Measurements from ENCODE around the gene PBX4. TPM values are rescaled to one million over a fixed set of nuclear protein-coding genes. Genes with fewer than 3 reads are reported as not detected.

The PBX4 gene
- total RNA-seq, 1 experiment from 2014 or later: 8.3 TPM

DNA sequence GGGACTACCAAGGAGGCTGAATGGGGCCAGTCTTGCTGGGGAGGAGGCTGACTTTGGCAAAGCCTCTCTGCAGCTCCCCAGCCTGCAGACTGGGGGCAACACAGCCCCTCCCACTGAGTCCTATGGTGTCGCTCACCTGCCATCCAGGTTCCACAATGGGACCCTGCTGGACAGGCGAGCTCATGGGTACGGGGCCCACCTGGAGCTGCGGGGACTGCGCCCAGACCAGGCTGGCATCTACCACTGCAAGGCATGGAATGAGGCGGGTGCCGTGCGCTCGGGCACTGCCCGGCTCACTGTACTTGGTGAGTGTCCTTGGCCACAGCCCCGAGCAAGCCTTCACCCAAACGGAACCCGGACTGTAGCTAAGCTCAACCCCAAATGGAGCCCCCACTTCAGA, 75.4 kb downstream of the PBX4 start:
- DNase-seq (ENCODE audit: low read depth, low spot score) (no peak), ATAC-seq (no peak)
- ChIA-PET CTCF (interaction anchor here (0.7 kb wide), 1 partner anchor 8 kb away, joined by 3 read pairs; no protein-coding TSS in a partner anchor), POLR2A (no interaction called here)
- no TSS peak for BruUV-seq (replicated peaks)
- intact Hi-C loops (cut with micrococcal nuclease; ENCODE audit: unreplicated experiment) (no loop called here), in situ Hi-C loops (cut with HindIII; ENCODE audit: low pct_unique_long_range_greater_than_20kb, low sequenced_read_pairs) (no loop called here)
- H3K36me3 ChIP-seq (ENCODE audit: control insufficient read depth, insufficient read depth, low read length): no peaks in the 10 kb centered on the region
- H3K27me3 ChIP-seq (ENCODE audit: control insufficient read depth, insufficient read depth, low read length): no peaks in the 10 kb centered on the region
- TF ChIP-seq POLR2AphosphoS5 (IDR thresholded peaks at IDR 0.05; ENCODE audit: low read depth, low read length): no peak
- TF ChIP-seq SIN3A (IDR thresholded peaks at IDR 0.05; ENCODE audit: borderline replicate concordance, insufficient read depth, low read depth, low read length): no peak
- TF ChIP-seq TCF7L2 (IDR thresholded peaks at IDR 0.05; ENCODE audit: low read depth, low read length): no peak
- TF ChIP-seq CTCF (IDR thresholded peaks at IDR 0.05): no peak
- TF ChIP-seq, protein P1, sequence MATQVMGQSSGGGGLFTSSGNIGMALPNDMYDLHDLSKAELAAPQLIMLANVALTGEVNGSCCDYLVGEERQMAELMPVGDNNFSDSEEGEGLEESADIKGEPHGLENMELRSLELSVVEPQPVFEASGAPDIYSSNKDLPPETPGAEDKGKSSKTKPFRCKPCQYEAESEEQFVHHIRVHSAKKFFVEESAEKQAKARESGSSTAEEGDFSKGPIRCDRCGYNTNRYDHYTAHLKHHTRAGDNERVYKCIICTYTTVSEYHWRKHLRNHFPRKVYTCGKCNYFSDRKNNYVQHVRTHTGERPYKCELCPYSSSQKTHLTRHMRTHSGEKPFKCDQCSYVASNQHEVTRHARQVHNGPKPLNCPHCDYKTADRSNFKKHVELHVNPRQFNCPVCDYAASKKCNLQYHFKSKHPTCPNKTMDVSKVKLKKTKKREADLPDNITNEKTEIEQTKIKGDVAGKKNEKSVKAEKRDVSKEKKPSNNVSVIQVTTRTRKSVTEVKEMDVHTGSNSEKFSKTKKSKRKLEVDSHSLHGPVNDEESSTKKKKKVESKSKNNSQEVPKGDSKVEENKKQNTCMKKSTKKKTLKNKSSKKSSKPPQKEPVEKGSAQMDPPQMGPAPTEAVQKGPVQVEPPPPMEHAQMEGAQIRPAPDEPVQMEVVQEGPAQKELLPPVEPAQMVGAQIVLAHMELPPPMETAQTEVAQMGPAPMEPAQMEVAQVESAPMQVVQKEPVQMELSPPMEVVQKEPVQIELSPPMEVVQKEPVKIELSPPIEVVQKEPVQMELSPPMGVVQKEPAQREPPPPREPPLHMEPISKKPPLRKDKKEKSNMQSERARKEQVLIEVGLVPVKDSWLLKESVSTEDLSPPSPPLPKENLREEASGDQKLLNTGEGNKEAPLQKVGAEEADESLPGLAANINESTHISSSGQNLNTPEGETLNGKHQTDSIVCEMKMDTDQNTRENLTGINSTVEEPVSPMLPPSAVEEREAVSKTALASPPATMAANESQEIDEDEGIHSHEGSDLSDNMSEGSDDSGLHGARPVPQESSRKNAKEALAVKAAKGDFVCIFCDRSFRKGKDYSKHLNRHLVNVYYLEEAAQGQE (IDR thresholded peaks at IDR 0.05; ENCODE audit: insufficient read depth in 1 of 2, low read depth in 2 of 2, low read length in 1 of 2): no peak
- no peak overlapping the region for H3K4me3 ChIP-seq (ENCODE audit: low read depth in 2 of 2, low read length in 2 of 2)
- H3K9me3 ChIP-seq (ENCODE audit: control insufficient read depth, insufficient read depth, low read depth, low read length): no peaks in the 10 kb centered on the region
- no peaks in the 10 kb centered on the region for H3K4me1 ChIP-seq (ENCODE audit: control insufficient read depth, insufficient read depth, low read length)
- no peak overlapping the region for H3K27ac ChIP-seq (ENCODE audit: low read length)

- no peaks in the 10 kb centered on the region for H3K9me3 ChIP-seq (ENCODE audit: control insufficient read depth, insufficient read depth, low read depth, low read length)
- TF ChIP-seq, protein P1 (IDR thresholded peaks at IDR 0.05; ENCODE audit: insufficient read depth in 1 of 2, low read depth in 2 of 2, low read length in 1 of 2): no peak
- TF ChIP-seq CTCF (IDR thresholded peaks at IDR 0.05): no peak
- TF ChIP-seq SIN3A (IDR thresholded peaks at IDR 0.05; ENCODE audit: borderline replicate concordance, insufficient read depth, low read depth, low read length): no peak
- no peak for TF ChIP-seq POLR2AphosphoS5 (IDR thresholded peaks at IDR 0.05; ENCODE audit: low read depth, low read length)
- TF ChIP-seq TCF7L2 (IDR thresholded peaks at IDR 0.05; ENCODE audit: low read depth, low read length): no peak
- no peaks in the 10 kb centered on the region for H3K27me3 ChIP-seq (ENCODE audit: control insufficient read depth, insufficient read depth, low read length)
- in situ Hi-C loops (cut with HindIII; ENCODE audit: low pct_unique_long_range_greater_than_20kb, low sequenced_read_pairs) (no loop called here), intact Hi-C loops (cut with micrococcal nuclease; ENCODE audit: unreplicated experiment) (no loop called here)
- no TSS peak for BruUV-seq (replicated peaks)
- DNase-seq (ENCODE audit: low read depth, low spot score) (no peak), ATAC-seq (no peak)
- ChIA-PET CTCF (no interaction called here), POLR2A (no interaction called here)
- H3K4me1 ChIP-seq (ENCODE audit: control insufficient read depth, insufficient read depth, low read length): no peaks in the 10 kb centered on the region
- no peak overlapping the region for H3K27ac ChIP-seq (ENCODE audit: low read length)
- no peaks in the 10 kb centered on the region for H3K36me3 ChIP-seq (ENCODE audit: control insufficient read depth, insufficient read depth, low read length)
- H3K4me3 ChIP-seq (ENCODE audit: low read depth in 2 of 2, low read length in 2 of 2): no peak overlapping the region
Observed at GRCh38 chr19:19542507-19542906, 76.0 kb downstream of the PBX4 start.

All from Panc1 (cell line).